GM12873 (cell line): ENCODE measurements around the gene RBM43.

Experiments
- TF ChIP-seq, protein P1 (sequence below): IDR thresholded peaks from 2 replicates; pipeline ENCODE4 v1.5.1; 2012; ENCODE audit warnings: low read depth, mild to moderate bottlenecking, moderate library complexity, low read length, control low read depth; ENCODE audit not compliant: insufficient read depth; ENCODE audit errors: missing control alignments

Gene RBM43

DNA sequence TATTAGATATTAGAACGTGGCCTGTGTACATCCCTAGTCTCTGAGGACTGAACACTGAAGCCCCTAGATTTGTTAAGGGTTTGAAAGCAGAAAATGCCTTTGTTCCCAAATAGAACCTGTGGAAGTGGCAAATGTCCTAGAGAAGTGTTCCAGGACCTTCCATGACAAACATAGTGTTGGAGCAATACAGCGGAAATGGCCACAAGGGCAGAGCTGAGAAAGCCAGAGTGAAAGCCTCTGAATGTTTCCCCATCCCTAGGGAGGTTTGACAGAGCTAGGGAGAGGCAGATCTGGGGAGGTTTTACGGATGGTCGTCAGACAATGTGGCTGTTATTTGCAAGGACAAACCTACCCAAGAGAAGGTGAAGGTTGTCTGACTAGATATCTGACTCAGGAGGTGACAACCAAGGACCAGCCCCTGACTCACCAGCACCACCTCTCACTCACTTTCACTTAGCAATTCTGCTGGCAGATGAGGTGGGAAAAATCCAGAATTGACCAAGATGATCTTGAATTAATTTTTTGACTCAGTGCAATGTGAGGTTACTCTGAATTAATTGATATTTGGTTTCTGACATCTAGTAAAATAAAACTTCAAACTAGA, 24.1 kb downstream of the RBM43 start:
- TF ChIP-seq, protein P1, sequence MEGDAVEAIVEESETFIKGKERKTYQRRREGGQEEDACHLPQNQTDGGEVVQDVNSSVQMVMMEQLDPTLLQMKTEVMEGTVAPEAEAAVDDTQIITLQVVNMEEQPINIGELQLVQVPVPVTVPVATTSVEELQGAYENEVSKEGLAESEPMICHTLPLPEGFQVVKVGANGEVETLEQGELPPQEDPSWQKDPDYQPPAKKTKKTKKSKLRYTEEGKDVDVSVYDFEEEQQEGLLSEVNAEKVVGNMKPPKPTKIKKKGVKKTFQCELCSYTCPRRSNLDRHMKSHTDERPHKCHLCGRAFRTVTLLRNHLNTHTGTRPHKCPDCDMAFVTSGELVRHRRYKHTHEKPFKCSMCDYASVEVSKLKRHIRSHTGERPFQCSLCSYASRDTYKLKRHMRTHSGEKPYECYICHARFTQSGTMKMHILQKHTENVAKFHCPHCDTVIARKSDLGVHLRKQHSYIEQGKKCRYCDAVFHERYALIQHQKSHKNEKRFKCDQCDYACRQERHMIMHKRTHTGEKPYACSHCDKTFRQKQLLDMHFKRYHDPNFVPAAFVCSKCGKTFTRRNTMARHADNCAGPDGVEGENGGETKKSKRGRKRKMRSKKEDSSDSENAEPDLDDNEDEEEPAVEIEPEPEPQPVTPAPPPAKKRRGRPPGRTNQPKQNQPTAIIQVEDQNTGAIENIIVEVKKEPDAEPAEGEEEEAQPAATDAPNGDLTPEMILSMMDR: no peak

DNA sequence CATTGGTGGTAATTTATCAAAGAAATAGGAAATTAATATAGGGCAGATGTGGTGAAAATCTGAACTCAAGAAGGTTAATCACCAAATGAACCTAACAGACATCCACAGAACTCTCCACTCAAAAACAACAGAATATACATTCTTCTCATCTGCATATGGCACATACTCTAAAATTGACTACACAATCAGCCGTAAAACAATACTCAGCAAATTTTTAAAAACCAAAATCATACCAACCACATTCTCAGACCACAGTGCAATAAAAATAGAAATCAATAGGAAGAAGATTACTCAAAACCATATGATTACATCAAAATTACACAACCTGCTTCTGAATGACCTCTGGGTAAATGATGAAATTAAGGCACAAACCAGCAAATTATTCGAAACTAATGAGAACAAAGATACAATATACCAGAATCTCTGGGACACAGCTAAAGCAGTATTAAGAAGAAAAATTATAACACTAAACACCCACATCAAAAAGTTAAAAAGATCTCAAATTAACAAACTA, 31.0 kb downstream of the RBM43 start:
- TF ChIP-seq, protein P1: no peak

DNA sequence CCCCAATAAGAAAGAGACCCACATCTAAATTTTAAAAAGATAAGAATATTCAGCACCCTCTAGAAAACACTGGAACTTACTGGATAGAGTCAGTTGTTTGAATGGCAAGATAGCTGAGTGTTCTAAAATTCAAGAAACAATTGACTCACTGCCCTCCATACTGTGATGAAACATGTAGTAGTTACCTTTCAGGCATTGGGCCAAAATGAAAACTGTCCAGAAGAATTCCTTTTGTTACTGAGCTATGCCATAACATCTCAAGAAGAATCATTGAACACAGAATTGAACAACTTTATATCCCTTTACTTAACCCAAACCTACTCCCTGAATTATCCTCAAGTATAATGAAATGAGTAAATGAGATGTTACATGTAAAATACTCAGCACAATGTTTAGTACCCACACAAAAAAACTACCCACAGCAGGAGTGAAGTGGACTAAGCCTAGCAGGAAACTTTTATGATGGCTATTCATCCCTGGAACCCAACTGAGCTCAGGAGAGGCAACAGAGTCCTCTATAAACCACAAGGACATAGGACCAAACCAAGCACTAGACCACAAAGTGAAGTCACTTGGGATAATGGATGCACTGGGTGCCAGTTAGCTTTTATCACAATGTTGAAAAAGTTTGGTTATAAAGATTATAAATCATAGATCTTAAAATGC, 32.7 kb downstream of the RBM43 start:
- TF ChIP-seq, protein P1: no peak

DNA sequence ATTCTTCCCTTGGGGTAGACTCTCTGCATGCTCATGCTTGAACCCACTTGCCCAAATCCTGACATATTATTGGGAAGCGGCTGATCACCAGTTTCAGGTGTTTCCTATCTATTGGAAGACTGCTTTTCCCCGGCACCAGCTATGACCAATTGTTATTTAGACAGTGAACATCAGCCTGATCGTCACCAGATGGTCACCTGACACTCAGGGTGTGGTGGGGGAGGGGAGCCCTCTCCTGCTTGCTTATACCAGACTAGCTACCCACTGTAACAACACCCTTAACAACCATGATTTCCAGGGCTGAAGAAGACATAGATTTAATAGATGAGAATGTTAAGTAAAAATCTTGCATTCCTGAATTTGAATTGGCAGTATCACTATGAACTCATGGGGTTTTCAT, 44.3 kb downstream of the RBM43 start:
- TF ChIP-seq, protein P1: no peak

DNA sequence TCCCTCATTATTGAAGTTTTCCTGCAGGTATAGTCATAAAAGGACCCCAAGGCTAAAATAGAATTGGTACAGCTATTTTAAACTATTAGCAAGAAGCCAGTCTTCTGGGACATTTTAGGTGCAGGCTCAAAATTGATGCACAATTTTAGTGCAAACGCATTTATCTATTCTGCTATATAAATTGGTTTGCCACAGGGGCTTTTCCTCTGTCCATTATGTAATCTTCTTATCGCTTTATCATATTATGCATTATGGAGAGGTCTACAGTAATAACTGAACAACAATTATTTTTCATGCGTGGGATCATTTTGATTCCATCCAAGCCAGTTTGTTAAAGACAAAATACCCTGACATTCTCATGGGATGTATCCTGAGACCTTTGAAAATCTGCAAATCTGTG, 54.6 kb downstream of the RBM43 start:
- TF ChIP-seq, protein P1: no peak

DNA sequence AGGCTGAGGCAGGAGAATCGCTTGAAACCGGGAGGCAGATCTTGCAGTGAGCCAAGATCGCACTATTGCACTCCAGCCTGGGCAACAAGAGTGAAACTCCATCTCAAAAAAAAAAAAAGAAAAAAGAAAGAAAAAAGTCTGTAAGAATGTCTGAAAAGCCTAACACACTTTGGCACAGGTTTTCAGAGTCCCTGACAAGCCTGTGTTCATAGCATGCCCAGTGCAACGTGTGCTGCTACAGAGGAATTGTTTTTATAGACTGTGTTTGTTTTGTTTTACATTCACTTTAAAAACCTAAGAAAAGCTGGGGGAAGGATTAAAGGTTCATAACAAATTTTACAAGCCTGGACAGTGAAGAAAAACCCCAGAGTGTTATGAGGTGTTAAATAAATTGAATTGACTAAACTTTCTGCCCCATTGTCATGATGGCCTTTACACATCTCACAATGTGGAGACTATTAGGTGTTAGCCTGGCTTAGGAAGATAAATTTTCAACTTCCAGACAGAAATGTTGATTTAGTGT, 55.2 kb downstream of the RBM43 start:
- TF ChIP-seq, protein P1: no peak

DNA sequence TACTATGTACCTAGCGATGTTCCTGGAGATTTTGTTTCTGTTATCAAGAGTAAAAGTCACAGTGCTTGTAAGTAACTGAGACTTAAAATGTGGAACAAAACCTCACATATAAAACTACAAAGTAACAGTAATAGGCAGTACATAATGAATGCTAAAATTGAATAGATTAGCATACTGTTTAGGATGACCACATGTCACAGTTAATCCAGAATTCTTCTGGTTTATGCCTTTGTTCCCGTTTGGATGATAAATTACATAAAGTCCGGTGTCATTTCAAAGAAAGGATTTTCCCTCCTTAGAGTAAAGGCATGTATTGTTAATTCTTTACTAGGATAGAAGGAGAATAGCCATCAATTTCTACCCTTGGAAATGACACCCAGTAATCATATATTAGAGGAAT, 56.1 kb downstream of the RBM43 start:
- TF ChIP-seq, protein P1: no peak
